Activated CD4-positive, alpha-beta T cell treated with anti-CD3 and anti-CD28 coated beads for 24 hours (primary cell): ENCODE measurements around the gene C6orf15.
"Not testable (repeated sequence)": the region's sequence is repeated elsewhere in the genome, so short reads cannot be mapped to it uniquely, and the experiment has no call there.

ENCODE experiments used
- DNase-seq, 2 donors: peaks; one replicate each; pipeline ENCODE4 v3.0.0-alpha.2; 2020; ENCODE audit warnings: low read depth in 2 of 2

Gene C6orf15

DNA sequence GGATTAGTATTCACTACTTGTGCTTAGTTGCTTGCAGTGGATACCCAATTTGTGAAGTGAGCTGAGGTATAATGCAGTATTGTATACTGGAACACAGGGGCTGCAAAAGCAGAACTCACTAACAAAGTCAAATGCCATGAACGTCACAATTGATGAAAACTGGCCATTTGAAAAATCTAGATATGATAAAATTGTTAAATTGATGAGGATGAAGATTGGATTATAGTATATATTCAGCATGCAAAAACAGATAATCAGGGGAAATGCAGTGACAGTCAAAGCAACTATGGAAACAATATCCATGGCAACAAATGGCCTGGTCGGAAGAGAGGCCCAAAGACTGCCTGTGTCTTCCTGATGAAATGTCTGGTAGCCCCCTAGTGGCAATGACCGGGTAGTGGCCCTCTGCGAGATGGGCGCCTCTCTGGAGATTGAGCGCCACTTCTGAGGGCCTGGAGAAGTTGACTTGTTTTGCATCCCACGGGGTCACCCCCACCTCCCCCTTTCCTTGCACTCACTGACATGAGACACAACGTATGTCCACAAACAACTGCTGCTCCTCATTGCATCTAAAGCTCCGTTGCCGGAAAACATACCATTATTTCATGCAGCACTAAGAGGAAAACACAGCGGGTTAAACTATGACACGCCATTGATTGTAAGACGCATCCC lies 43.6 kb downstream of the C6orf15 start:
- DNase-seq = peak; percentile 57 to 59

DNA sequence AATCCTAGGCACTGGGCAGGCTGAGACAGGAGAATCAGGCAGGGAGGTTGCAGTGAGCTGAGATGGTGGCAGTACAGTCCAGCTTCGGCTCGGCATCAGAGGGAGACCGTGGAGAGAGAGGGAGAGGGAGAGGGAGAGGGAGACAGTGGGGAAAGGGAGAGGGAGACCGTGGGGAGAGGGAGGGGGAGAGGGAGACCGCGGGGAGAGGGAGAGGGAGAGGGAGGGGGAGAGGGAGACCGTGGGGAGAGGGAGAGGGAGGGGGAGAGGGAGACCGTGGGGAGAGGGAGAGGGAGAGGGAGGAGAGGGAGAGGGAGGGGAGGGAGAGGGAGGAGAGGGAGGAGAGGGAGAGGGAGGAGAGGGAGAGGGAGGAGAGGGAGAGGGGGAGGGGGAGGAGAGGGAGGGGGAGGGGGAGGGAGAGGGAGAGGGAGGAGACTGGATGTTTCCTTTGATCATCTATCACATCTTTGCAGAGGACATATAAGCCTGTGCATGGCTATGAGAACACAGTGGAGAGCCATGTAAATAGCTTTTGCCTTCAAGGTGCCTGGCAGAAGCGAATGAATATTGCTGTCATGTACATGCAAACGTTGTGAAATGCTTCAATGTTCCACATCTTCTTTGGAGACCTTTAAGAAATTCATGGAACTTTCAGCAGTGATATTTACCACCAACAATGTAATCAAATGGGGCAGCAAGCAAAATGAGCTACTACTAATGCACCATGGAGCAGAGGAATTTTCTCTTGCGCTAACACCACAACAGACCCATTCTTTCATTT lies 44.3 kb downstream of the C6orf15 start:
- DNase-seq = not testable (repeated sequence)

DNA sequence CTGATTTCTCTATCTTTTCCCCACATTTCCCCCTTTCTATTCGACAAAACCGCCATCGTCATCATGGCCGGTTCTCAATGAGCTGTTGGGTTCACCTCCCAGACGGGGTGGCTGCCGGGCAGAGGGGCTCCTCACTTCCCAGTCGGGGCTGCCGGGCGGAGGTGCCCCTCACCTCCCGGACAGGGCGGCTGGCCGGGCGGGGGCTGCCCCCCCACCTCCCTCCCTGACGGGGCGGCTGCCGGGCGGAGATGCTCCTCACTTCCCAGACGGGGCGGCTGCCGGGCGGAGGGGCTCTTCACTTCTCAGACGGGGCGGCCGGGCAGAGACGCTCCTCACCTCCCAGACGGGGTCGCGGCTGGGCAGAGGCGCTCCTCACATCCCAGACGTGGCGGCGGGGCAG lies 45.3 kb downstream of the C6orf15 start:
- not testable (repeated sequence) for DNase-seq

DNA sequence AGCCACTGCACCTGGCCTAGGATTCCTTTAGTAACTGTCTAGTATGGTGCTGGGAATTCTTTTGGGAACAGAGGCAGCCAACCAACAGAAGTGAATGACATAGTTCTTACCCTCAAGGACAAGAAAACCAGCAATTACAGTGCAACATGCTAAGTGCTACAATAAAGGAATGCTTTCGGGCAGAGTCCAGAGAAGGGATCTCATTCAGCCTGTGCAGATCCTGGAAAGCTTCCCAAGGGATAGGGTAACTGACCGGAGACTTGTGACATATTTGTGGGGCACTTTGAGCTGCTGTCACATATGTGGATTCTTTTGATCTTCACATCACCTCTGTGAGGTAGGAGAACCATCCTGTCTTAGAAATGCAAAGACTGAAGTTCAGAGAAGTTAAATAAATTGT lies 46.8 kb downstream of the C6orf15 start:
- no peak for DNase-seq

DNA sequence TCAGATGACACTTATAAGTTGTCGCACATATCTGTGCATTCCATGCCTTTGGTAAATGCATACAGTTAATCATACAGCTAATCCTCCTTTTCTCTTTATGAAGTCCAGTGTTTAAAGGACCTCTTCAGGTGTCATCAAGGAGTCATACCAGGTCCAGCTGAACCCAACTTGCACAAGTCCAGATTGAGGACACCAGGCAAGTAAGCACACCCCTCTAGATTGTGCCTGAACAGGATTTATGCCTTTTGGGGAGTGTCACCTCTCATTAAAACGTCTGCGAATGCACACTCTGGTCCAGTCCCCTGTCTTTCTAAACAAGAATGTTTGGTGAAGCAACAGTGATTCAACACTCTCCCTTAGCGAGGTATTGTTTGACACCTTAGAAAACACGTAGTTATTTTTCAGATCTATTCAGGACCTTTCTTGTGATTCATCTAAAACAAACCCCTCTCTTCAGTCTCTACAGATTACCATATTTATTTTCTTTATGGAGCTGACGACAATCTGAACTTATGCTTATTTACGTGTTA lies 48.4 kb downstream of the C6orf15 start:
- DNase-seq = no peak
